SK-N-SH (cell line): ENCODE measurements around the gene MORC1. TPM values are rescaled to one million over a fixed set of nuclear protein-coding genes. Genes with fewer than 3 reads are reported as not detected.

Experiments used
- CTCF ChIA-PET: fragments of 300-600, 350-600 bp; formaldehyde crosslinking; extraction: SDS; loops from one replicate; lab custom pipeline; 2021; lab: Yijun Ruan, JAX
- POLR2A ChIA-PET: fragments of 350-600 bp; sonication (Branson Sonifier 250); formaldehyde crosslinking; extraction: SDS; loops from one replicate; lab custom pipeline; 2020; ENCODE audit warnings: antibody characterized with exemption, inconsistent platforms; lab: Yijun Ruan, JAX
- DNase-seq: peaks from one replicate; pipeline ENCODE4 v3.0.0; 2012
- H2AFZ ChIP-seq: fragments of 200-600 bp; sonication (generic); 2 replicates; pipeline ENCODE4 v1.8.1; 2016; ENCODE audit warnings: antibody characterized with exemption, mild to moderate bottlenecking, low read depth
- H3F3A ChIP-seq: fragments of 200-600 bp; sonication (generic); replicated peaks from 2 replicates; pipeline ENCODE3; 2016; ENCODE audit warnings: antibody characterized with exemption, mild to moderate bottlenecking; ENCODE audit not compliant: insufficient read depth
- H3K27ac ChIP-seq, 2 experiments: fragments of 200-500 bp in 1 of 2; fragments of 200-600 bp in 1 of 2; sonication (Bioruptor generic) in 1 of 2; sonication (generic), shearing (Covaris generic) in 1 of 2; 2 replicates each; pipeline versions ENCODE4 v1.5.1 to v1.6.1; 2014 to 2016; ENCODE audit warnings: low read depth in 2 of 2, inconsistent platforms in 1 of 2, low read length in 1 of 2, mild to moderate bottlenecking in 1 of 2, mixed read lengths in 1 of 2
- H3K27me3 ChIP-seq: fragments of 200-600 bp; sonication (generic), shearing (Covaris generic); 2 replicates; pipeline ENCODE4 v1.6.1; 2016; ENCODE audit warnings: mixed run types; ENCODE audit not compliant: insufficient read depth
- H3K36me3 ChIP-seq, 2 experiments: fragments of 200-500 bp in 1 of 2; fragments of 200-600 bp in 1 of 2; sonication (Bioruptor generic) in 1 of 2; sonication (generic) in 1 of 2; replicated peaks in 1 of 2; 2 replicates each; pipeline versions ENCODE3 to v1.5.1; 2014 to 2016; ENCODE audit warnings: low read length in 1 of 2, mild to moderate bottlenecking in 1 of 2; ENCODE audit not compliant: insufficient read depth in 2 of 2, control insufficient read depth in 1 of 2
- H3K4me1 ChIP-seq, 2 experiments: fragments of 200-500 bp in 1 of 2; fragments of 200-600 bp in 1 of 2; sonication (Bioruptor generic) in 1 of 2; sonication (generic), shearing (Covaris generic) in 1 of 2; 2 replicates each; pipeline versions ENCODE4 v1.5.1 to v1.6.1; 2014 to 2016; ENCODE audit warnings: low read depth in 1 of 2, low read length in 1 of 2, mixed run types in 1 of 2; ENCODE audit not compliant: insufficient read depth in 2 of 2, control insufficient read depth in 1 of 2
- H3K4me2 ChIP-seq: fragments of 200-600 bp; sonication (generic), shearing (Covaris generic); 2 replicates; pipeline ENCODE4 v1.6.1; 2017; ENCODE audit warnings: mixed run types
- H3K4me3 ChIP-seq, 2 experiments: fragments of 200-500 bp in 1 of 2; fragments of 200-600 bp in 1 of 2; sonication (Bioruptor generic) in 1 of 2; sonication (generic), shearing (Covaris generic) in 1 of 2; 2 replicates each; pipeline versions ENCODE4 v1.5.1 to v1.8.1; 2014 to 2016; ENCODE audit warnings: low read depth in 2 of 2, inconsistent platforms in 1 of 2, low read length in 1 of 2, mild to moderate bottlenecking in 1 of 2, mixed read lengths in 1 of 2, moderate library complexity in 1 of 2
- H3K79me2 ChIP-seq: fragments of 200-600 bp; sonication (generic); 2 replicates; pipeline ENCODE4 v1.8.1; 2017; ENCODE audit warnings: mild to moderate bottlenecking; ENCODE audit not compliant: insufficient read depth
- H3K9ac ChIP-seq: fragments of 200-600 bp; sonication (generic); 2 replicates; pipeline ENCODE4 v1.6.1; 2017; ENCODE audit warnings: mixed run types
- H3K9me2 ChIP-seq: fragments of 200-600 bp; sonication (generic); 2 replicates; pipeline ENCODE4 v1.6.1; 2017; ENCODE audit warnings: mixed run types
- H3K9me3 ChIP-seq: fragments of 200-600 bp; sonication (generic); 2 replicates; pipeline ENCODE4 v1.6.1; 2017; ENCODE audit warnings: mixed run types, mild to moderate bottlenecking, moderate library complexity
- H4K20me1 ChIP-seq: fragments of 200-600 bp; sonication (generic); 2 replicates; pipeline ENCODE4 v1.6.1; 2017; ENCODE audit warnings: mild to moderate bottlenecking, mixed run types; ENCODE audit not compliant: insufficient read depth
- CHD2 ChIP-seq: fragments of 150-350 bp; IDR thresholded peaks from 2 replicates; pipeline ENCODE4 v1.6.1; 2018; ENCODE audit warnings: low read length; ENCODE audit not compliant: partially characterized antibody
- CTCF ChIP-seq: fragments of 200-600 bp; sonication (generic); IDR thresholded peaks from 2 replicates; pipeline ENCODE4 v1.6.1; 2017; ENCODE audit warnings: antibody characterized with exemption, mild to moderate bottlenecking, moderate library complexity
- ELF1 ChIP-seq: IDR thresholded peaks from 2 replicates; pipeline ENCODE4 v1.4.0; 2012
- FOSL2 ChIP-seq: IDR thresholded peaks from 2 replicates; pipeline ENCODE4 v1.4.0; 2012; ENCODE audit warnings: low read depth, mild to moderate bottlenecking, moderate library complexity, borderline replicate concordance
- FOXJ3 ChIP-seq: sonication (generic); formaldehyde crosslinking; IDR thresholded peaks from 2 replicates; pipeline ENCODE4 v1.5.1; 2020; ENCODE audit warnings: mild to moderate bottlenecking, missing genetic modification reagents
- FOXM1 ChIP-seq: IDR thresholded peaks from 2 replicates; pipeline ENCODE4 v1.4.0; 2012; ENCODE audit warnings: low read depth, mild to moderate bottlenecking
- GABPA ChIP-seq: IDR thresholded peaks from 2 replicates; pipeline ENCODE4 v1.4.0; 2012; ENCODE audit warnings: low read depth, mild to moderate bottlenecking
- JUND ChIP-seq: IDR thresholded peaks from 2 replicates; pipeline ENCODE4 v1.4.0; 2012
- NFIC ChIP-seq: IDR thresholded peaks from 2 replicates; pipeline ENCODE4 v1.4.0; 2012; ENCODE audit warnings: borderline replicate concordance
- NRF1 ChIP-seq: IDR thresholded peaks from 2 replicates; pipeline ENCODE4 v1.6.1; 2012; ENCODE audit warnings: low read depth, mild to moderate bottlenecking, low read length
- RCOR1 ChIP-seq: fragments of 150-350 bp; IDR thresholded peaks from 2 replicates; pipeline ENCODE4 v1.6.1; 2017; ENCODE audit warnings: antibody characterized with exemption, low read length
- RFX5 ChIP-seq: IDR thresholded peaks from 2 replicates; pipeline ENCODE4 v1.6.1; 2012; ENCODE audit warnings: mild to moderate bottlenecking, improper control_type of control experiment, low read length
- RXRA ChIP-seq: IDR thresholded peaks from 2 replicates; pipeline ENCODE4 v1.4.0; 2012; ENCODE audit warnings: low read depth, mild to moderate bottlenecking, borderline replicate concordance
- SMC3 ChIP-seq: IDR thresholded peaks from 2 replicates; pipeline ENCODE4 v1.6.1; 2012; ENCODE audit warnings: low read depth, low read length, improper control_type of control experiment
- TEAD4 ChIP-seq: IDR thresholded peaks from 2 replicates; pipeline ENCODE4 v1.4.0; 2012; ENCODE audit warnings: mild to moderate bottlenecking, borderline replicate concordance; ENCODE audit not compliant: insufficient read depth
- WGBS: methylation state at CpG from one replicate; pipeline ENCODE4 v1.1.6; 2017; ENCODE audit warnings: low lambda C conversion rate; 5-methylcytosine and 5-hydroxymethylcytosine counted together
- polyA plus RNA-seq, 3 experiments: library from polyadenylated mRNA; depleted of rRNA; stranded (reverse); fragments of >200 nt; gene quantifications; 2 replicates each; pipeline ENCODE4 v1.2.3, GENCODE V29; 2012
- TF ChIP-seq, protein P1 (sequence below): IDR thresholded peaks from 2 replicates; pipeline ENCODE4 v1.4.0; 2012; ENCODE audit warnings: low read depth, borderline replicate concordance
- TF ChIP-seq, protein P2 (sequence below): IDR thresholded peaks from 2 replicates; pipeline ENCODE4; 2012
- TF ChIP-seq, protein P3 (sequence below): IDR thresholded peaks from 2 replicates; pipeline ENCODE4 v1.4.0; 2012; ENCODE audit warnings: low read depth
- TF ChIP-seq, protein P4 (sequence below): IDR thresholded peaks from 2 replicates; pipeline ENCODE4 v1.4.0; 2012; ENCODE audit warnings: low read depth, borderline replicate concordance

MORC1 gene
- polyA plus RNA-seq, 1 of the 3 experiments (the other 2 are of a cell fraction): not detected

- no peaks in the 10 kb centered on the region for H4K20me1 ChIP-seq
- WGBS: 31% methylated on average over 4 of the region's 4 CpGs
- DNase-seq: no peak
- ChIA-PET CTCF (interaction anchor here (1.4 kb wide), 1 partner anchor 71 kb away, joined by 5 read pairs; no protein-coding TSS in a partner anchor), POLR2A (no interaction called here)
- H3K4me3 ChIP-seq: no peak overlapping the region
- H3K9me2 ChIP-seq: no peaks in the 10 kb centered on the region
- peaks cover 6% of the 10 kb centered on the region for H3F3A ChIP-seq
- no peak overlapping the region for H3K27ac ChIP-seq
- H3K4me1 ChIP-seq: peaks cover 0 to 4% of the 10 kb centered on the region in 2 experiments; a peak in 1 of 4 replicates
- H3K9me3 ChIP-seq: no peaks in the 10 kb centered on the region
- TF ChIP-seq TEAD4 (no peak), RFX5 (no peak), FOXM1 (no peak), FOXJ3 (CRISPR knock-in tag) (no peak), RXRA (no peak), FOSL2 (peak; percentile 26; the same call in 1 of the 2 replicates), ELF1 (no peak), JUND (no peak), SMC3 (no peak), CHD2 (no peak), NRF1 (no peak), GABPA (no peak)
- TF ChIP-seq, protein P1, sequence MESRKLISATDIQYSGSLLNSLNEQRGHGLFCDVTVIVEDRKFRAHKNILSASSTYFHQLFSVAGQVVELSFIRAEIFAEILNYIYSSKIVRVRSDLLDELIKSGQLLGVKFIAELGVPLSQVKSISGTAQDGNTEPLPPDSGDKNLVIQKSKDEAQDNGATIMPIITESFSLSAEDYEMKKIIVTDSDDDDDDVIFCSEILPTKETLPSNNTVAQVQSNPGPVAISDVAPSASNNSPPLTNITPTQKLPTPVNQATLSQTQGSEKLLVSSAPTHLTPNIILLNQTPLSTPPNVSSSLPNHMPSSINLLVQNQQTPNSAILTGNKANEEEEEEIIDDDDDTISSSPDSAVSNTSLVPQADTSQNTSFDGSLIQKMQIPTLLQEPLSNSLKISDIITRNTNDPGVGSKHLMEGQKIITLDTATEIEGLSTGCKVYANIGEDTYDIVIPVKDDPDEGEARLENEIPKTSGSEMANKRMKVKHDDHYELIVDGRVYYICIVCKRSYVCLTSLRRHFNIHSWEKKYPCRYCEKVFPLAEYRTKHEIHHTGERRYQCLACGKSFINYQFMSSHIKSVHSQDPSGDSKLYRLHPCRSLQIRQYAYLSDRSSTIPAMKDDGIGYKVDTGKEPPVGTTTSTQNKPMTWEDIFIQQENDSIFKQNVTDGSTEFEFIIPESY: no peak
- TF ChIP-seq, protein P2, sequence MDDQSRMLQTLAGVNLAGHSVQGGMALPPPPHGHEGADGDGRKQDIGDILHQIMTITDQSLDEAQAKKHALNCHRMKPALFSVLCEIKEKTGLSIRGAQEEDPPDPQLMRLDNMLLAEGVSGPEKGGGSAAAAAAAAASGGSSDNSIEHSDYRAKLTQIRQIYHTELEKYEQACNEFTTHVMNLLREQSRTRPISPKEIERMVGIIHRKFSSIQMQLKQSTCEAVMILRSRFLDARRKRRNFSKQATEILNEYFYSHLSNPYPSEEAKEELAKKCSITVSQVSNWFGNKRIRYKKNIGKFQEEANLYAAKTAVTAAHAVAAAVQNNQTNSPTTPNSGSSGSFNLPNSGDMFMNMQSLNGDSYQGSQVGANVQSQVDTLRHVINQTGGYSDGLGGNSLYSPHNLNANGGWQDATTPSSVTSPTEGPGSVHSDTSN: peak; percentile 11; the same call in 1 of the 2 replicates
- TF ChIP-seq, protein P3, sequence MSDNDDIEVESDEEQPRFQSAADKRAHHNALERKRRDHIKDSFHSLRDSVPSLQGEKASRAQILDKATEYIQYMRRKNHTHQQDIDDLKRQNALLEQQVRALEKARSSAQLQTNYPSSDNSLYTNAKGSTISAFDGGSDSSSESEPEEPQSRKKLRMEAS: no peak
- no peaks in the 10 kb centered on the region for H3K36me3 ChIP-seq
- no peak overlapping the region for H3K4me2 ChIP-seq
- no peak overlapping the region for H3K9ac ChIP-seq
- no peak overlapping the region for H2AFZ ChIP-seq
- H3K27me3 ChIP-seq: no peaks in the 10 kb centered on the region
- H3K79me2 ChIP-seq: no peaks in the 10 kb centered on the region
These were observed 164.7 kb downstream of the MORC1 start for GRCh38 chr3:108953210-108953609.

DNA sequence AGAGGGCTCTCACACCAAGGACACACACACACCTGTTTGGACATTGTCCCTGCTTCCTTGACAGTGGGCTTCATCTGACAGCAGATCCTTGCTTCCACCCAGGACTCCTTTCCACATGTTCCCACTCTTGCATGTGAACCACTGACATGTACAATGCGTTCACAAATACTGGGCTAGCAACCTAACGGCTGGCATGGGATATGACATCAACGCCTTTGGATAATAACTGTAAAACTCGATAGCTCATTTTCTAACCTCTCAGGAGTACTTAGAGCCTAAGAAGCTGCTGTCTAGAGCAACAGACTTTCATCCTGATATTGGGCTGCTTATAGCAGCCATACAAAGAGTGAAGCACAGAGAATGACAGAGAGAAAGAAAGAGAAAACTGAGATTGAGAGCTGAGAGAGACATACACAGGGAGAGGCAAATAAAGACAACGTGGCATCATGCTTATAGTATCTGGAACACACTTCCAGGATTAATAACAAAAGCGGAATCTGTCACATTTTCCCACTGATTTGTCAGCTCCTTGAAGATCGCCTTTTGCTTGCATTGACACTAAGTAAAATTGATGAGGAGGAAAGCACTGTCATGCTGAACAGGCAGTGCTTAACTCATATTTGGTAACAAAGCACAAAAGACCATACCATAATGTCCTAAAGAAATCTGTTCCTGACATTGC lies 166.0 kb downstream of the MORC1 start:
- WGBS: 79% methylated on average over 7 of the region's 7 CpGs
- Histone ChIP-seq H4K20me1 (no peaks in the 10 kb centered on the region), H3K4me2 (no peak overlapping the region), H3K9me2 (no peaks in the 10 kb centered on the region), H3K9me3 (no peaks in the 10 kb centered on the region), H3K4me1 (peaks cover 0 to 5% of the 10 kb centered on the region in 2 experiments; a peak in 1 of 4 replicates), H3K27me3 (no peaks in the 10 kb centered on the region), H3K4me3 (no peak overlapping the region), H3K9ac (no peak overlapping the region), H3F3A (peaks cover 6% of the 10 kb centered on the region), H2AFZ (no peak overlapping the region), H3K27ac (no peak overlapping the region), H3K36me3 (no peaks in the 10 kb centered on the region), H3K79me2 (no peaks in the 10 kb centered on the region)
- DNase-seq: no peak
- CTCF ChIA-PET: interaction anchor here (0.8 kb wide), 1 partner anchor 37 kb away, joined by 4 read pairs; no protein-coding TSS in a partner anchor
- POLR2A ChIA-PET: no interaction called here
- TF ChIP-seq FOXM1: no peak
- TF ChIP-seq NFIC: no peak
- no peak for TF ChIP-seq RCOR1
- TF ChIP-seq CTCF: no peak
- TF ChIP-seq, protein P3: no peak
- TF ChIP-seq, protein P4, sequence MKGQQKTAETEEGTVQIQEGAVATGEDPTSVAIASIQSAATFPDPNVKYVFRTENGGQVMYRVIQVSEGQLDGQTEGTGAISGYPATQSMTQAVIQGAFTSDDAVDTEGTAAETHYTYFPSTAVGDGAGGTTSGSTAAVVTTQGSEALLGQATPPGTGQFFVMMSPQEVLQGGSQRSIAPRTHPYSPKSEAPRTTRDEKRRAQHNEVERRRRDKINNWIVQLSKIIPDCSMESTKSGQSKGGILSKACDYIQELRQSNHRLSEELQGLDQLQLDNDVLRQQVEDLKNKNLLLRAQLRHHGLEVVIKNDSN: no peak
- TF ChIP-seq ELF1: no peak
- no peak for TF ChIP-seq TEAD4
- no peak for TF ChIP-seq FOXJ3 (CRISPR knock-in tag)
- no peak for TF ChIP-seq CHD2
- TF ChIP-seq, protein P1: no peak
- no peak for TF ChIP-seq SMC3
